ENCODE measurements around the gene TRIO.

Gene TRIO

DNA sequence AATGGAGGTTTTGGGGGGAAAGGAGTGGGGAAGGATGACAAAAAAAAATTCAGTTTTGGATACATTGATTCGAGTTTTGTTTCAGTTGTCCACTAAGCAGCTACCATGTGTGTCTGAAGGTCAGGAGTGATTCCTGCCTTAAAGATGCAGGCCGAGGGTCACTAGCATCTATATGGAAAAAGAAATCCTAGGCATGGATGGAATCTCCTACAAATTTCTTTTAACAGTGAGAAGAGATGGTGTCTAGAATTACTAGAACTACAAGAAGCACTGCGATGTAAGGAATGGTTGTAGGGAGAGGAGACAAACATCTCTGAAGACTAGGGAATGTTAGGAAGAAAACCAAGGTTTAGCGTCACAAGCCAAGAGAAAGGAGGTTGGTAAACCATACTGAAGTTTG is 19.6 kb upstream of the TRIO start (continued):
- TF ChIP-seq OSR1 (CRISPR knock-in tag; IDR thresholded peaks at IDR 0.05) = no peak
- no peak for TF ChIP-seq ZNF565 (CRISPR knock-in tag; conservative IDR thresholded peaks at IDR 0.05; ENCODE audit: low read depth)
- TF ChIP-seq SNAI2 (CRISPR knock-in tag; IDR thresholded peaks at IDR 0.05) = no peak
- TF ChIP-seq BACH2 (CRISPR knock-in tag; IDR thresholded peaks at IDR 0.05; ENCODE audit: borderline replicate concordance) = no peak

DNA sequence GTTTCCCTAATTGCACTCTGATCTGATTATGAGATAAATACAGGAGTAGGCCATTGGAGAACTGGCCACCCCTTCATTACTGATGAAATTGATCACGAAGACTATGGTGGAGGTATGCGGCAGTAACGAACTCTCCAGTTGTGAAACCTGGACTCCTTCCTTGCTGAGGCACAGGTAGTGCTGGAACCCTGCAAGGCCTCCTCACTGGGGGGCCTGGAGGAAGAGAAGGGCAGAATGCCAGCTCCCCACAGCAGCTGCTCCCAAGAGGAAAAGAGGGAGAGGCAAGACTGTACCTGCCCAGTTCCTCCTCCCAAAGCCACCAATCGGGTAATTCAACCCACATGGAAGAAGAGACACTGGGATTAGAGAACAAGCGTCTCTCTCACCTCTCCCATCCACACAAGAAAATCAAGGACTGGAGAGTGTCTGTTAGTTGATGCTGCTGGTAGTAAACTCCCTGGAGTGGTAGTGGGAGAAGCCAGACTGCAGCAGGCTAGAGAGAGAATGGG is 19.1 kb upstream of the TRIO start:
- TF ChIP-seq GLIS3 (CRISPR knock-in tag; IDR thresholded peaks at IDR 0.05) = no peak
- no peak for TF ChIP-seq PPARA (CRISPR knock-in tag; IDR thresholded peaks at IDR 0.05; ENCODE audit: borderline replicate concordance)
- TF ChIP-seq, protein P1, sequence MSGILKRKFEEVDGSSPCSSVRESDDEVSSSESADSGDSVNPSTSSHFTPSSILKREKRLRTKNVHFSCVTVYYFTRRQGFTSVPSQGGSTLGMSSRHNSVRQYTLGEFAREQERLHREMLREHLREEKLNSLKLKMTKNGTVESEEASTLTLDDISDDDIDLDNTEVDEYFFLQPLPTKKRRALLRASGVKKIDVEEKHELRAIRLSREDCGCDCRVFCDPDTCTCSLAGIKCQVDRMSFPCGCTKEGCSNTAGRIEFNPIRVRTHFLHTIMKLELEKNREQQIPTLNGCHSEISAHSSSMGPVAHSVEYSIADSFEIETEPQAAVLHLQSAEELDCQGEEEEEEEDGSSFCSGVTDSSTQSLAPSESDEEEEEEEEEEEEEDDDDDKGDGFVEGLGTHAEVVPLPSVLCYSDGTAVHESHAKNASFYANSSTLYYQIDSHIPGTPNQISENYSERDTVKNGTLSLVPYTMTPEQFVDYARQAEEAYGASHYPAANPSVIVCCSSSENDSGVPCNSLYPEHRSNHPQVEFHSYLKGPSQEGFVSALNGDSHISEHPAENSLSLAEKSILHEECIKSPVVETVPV (CRISPR knock-in tag; IDR thresholded peaks at IDR 0.05) = no peak
- TF ChIP-seq ISL1 (CRISPR knock-in tag; IDR thresholded peaks at IDR 0.05) = no peak
- no peak for TF ChIP-seq ARNTL (CRISPR knock-in tag; IDR thresholded peaks at IDR 0.05; ENCODE audit: borderline replicate concordance, low read depth)
- no peak for TF ChIP-seq RARB (CRISPR knock-in tag; IDR thresholded peaks at IDR 0.05)
- no peak for TF ChIP-seq BACH2 (CRISPR knock-in tag; IDR thresholded peaks at IDR 0.05; ENCODE audit: borderline replicate concordance)
- no peak for ATAC-seq

DNA sequence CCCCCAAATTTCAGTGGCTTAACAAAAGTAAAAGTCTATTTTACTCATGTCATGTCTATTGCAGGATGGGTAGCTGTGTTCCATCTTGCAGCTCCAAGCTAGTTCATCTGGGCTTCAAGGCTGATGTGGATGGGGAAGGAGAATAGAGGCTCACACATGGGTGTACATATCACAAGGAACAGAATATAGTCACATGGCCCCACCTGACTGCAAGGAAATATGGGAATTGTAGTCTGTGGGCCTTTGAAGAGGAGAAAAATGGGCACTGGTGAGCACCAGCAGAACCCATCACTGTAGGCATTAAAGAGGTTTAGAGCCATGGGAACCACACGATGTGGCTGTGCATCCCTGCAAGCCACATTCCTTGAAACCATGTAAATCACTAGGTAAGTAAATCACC is 17.9 kb upstream of the TRIO start:
- no peak for TF ChIP-seq ZFP30 (CRISPR knock-in tag; IDR thresholded peaks at IDR 0.05)
- no peak for ATAC-seq

DNA sequence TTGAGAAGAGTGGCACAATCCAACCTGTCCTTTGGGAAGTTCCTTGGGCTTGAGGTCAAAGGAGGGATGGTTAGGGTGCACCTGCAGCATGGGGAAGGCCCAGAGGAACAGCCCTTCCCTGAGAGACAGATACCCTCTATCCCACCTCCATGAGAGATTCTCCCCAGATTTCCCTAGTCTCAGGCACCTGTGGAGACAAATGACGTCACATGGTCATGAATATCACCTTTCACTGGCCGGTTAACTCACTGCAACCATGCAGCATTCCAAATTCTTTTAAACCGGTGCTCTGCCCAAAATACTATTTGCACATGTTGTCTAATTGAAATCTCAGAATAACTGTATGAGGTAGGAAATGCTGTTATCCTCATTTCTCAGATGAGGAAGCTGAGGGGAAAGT is 15.6 kb upstream of the TRIO start:
- no peak for ATAC-seq
- TF ChIP-seq RARB (CRISPR knock-in tag; IDR thresholded peaks at IDR 0.05) (no peak), ZFP30 (CRISPR knock-in tag; IDR thresholded peaks at IDR 0.05) (no peak)

DNA sequence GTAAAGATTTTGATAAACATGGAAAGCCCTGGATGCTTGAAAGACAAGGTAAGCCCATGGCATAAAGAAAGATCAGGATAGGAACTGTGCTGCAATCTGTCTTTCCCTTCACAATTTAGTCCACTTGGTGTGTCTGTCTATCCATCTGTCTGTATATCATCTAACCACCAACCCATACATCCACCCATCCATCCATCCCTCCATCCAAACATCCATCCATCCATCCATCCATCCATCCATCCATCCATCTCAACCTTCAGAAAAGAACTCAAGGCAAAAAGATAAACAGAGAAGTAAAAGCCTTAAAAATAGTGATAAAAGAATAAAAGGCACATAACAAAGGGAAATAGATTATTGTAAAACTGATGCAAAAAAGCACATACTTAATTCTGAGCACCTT is 15.1 kb upstream of the TRIO start:
- ATAC-seq = no peak
- no peak for TF ChIP-seq ZC3H10 (CRISPR knock-in tag; IDR thresholded peaks at IDR 0.05)
- no peak for TF ChIP-seq SNAI2 (CRISPR knock-in tag; IDR thresholded peaks at IDR 0.05)
- TF ChIP-seq ESRRG (CRISPR knock-in tag; IDR thresholded peaks at IDR 0.05) = no peak
- no peak for TF ChIP-seq ZNF565 (CRISPR knock-in tag; conservative IDR thresholded peaks at IDR 0.05; ENCODE audit: low read depth)
- no peak for TF ChIP-seq ISL1 (CRISPR knock-in tag; IDR thresholded peaks at IDR 0.05)
- TF ChIP-seq TOX (CRISPR knock-in tag; IDR thresholded peaks at IDR 0.05; ENCODE audit: borderline replicate concordance) = no peak
- no peak for TF ChIP-seq BACH2 (CRISPR knock-in tag; IDR thresholded peaks at IDR 0.05; ENCODE audit: borderline replicate concordance)
- TF ChIP-seq, protein P2, sequence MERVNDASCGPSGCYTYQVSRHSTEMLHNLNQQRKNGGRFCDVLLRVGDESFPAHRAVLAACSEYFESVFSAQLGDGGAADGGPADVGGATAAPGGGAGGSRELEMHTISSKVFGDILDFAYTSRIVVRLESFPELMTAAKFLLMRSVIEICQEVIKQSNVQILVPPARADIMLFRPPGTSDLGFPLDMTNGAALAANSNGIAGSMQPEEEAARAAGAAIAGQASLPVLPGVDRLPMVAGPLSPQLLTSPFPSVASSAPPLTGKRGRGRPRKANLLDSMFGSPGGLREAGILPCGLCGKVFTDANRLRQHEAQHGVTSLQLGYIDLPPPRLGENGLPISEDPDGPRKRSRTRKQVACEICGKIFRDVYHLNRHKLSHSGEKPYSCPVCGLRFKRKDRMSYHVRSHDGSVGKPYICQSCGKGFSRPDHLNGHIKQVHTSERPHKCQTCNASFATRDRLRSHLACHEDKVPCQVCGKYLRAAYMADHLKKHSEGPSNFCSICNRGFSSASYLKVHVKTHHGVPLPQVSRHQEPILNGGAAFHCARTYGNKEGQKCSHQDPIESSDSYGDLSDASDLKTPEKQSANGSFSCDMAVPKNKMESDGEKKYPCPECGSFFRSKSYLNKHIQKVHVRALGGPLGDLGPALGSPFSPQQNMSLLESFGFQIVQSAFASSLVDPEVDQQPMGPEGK (CRISPR knock-in tag; IDR thresholded peaks at IDR 0.05; ENCODE audit: borderline replicate concordance) = no peak
- TF ChIP-seq, protein P3, sequence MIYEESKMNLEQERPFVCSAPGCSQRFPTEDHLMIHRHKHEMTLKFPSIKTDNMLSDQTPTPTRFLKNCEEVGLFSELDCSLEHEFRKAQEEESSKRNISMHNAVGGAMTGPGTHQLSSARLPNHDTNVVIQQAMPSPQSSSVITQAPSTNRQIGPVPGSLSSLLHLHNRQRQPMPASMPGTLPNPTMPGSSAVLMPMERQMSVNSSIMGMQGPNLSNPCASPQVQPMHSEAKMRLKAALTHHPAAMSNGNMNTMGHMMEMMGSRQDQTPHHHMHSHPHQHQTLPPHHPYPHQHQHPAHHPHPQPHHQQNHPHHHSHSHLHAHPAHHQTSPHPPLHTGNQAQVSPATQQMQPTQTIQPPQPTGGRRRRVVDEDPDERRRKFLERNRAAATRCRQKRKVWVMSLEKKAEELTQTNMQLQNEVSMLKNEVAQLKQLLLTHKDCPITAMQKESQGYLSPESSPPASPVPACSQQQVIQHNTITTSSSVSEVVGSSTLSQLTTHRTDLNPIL (CRISPR knock-in tag; IDR thresholded peaks at IDR 0.05; ENCODE audit: low read depth) = no peak
- TF ChIP-seq, protein P4, sequence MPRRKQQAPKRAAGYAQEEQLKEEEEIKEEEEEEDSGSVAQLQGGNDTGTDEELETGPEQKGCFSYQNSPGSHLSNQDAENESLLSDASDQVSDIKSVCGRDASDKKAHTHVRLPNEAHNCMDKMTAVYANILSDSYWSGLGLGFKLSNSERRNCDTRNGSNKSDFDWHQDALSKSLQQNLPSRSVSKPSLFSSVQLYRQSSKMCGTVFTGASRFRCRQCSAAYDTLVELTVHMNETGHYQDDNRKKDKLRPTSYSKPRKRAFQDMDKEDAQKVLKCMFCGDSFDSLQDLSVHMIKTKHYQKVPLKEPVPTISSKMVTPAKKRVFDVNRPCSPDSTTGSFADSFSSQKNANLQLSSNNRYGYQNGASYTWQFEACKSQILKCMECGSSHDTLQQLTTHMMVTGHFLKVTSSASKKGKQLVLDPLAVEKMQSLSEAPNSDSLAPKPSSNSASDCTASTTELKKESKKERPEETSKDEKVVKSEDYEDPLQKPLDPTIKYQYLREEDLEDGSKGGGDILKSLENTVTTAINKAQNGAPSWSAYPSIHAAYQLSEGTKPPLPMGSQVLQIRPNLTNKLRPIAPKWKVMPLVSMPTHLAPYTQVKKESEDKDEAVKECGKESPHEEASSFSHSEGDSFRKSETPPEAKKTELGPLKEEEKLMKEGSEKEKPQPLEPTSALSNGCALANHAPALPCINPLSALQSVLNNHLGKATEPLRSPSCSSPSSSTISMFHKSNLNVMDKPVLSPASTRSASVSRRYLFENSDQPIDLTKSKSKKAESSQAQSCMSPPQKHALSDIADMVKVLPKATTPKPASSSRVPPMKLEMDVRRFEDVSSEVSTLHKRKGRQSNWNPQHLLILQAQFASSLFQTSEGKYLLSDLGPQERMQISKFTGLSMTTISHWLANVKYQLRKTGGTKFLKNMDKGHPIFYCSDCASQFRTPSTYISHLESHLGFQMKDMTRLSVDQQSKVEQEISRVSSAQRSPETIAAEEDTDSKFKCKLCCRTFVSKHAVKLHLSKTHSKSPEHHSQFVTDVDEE (CRISPR knock-in tag; IDR thresholded peaks at IDR 0.05) = no peak
- TF ChIP-seq CSDC2 (CRISPR knock-in tag; IDR thresholded peaks at IDR 0.05) = no peak
- no peak for TF ChIP-seq PPARA (CRISPR knock-in tag; IDR thresholded peaks at IDR 0.05; ENCODE audit: borderline replicate concordance)
- TF ChIP-seq TCF4 (CRISPR knock-in tag; IDR thresholded peaks at IDR 0.05; ENCODE audit: borderline replicate concordance) = no peak
- TF ChIP-seq ZFP3 (CRISPR knock-in tag; IDR thresholded peaks at IDR 0.05) = no peak
- TF ChIP-seq, protein P5, sequence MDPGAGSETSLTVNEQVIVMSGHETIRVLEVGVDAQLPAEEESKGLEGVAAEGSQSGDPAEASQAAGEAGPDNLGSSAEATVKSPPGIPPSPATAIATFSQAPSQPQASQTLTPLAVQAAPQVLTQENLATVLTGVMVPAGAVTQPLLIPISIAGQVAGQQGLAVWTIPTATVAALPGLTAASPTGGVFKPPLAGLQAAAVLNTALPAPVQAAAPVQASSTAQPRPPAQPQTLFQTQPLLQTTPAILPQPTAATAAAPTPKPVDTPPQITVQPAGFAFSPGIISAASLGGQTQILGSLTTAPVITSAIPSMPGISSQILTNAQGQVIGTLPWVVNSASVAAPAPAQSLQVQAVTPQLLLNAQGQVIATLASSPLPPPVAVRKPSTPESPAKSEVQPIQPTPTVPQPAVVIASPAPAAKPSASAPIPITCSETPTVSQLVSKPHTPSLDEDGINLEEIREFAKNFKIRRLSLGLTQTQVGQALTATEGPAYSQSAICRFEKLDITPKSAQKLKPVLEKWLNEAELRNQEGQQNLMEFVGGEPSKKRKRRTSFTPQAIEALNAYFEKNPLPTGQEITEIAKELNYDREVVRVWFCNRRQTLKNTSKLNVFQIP (CRISPR knock-in tag; IDR thresholded peaks at IDR 0.05; ENCODE audit: borderline replicate concordance, low read depth) = no peak
- TF ChIP-seq OSR1 (CRISPR knock-in tag; IDR thresholded peaks at IDR 0.05) = no peak
- TF ChIP-seq ZFP30 (CRISPR knock-in tag; IDR thresholded peaks at IDR 0.05) = no peak
